ENCODE data around the gene ST6GALNAC3. TPM values are rescaled to one million over a fixed set of nuclear protein-coding genes. Genes with fewer than 3 reads are reported as not detected.

ST6GALNAC3 gene
- total RNA-seq, 1 experiment from 2014 or later, result 2.2 TPM

DNA sequence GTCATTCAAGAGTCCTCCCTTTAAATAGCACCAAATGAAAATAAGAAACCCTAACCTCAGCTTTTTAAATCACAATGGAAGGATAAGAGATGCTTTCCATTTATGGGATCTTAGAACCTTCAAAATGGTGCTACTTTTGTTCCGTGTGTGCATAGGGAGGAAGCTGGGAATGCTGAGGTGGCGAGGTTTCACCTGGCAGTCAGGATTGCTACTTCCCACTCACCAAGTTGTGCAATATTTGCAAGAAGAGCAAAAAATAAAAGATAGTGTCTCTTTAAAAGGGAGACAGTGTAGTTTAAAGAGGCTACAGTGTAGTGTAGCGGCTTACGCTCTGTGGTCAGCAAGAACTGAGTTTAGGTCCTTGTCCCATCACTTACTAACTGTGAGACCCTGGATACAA, 400.4 kb downstream of the ST6GALNAC3 start:
- H2AFZ ChIP-seq (ENCODE audit: low read depth, low read length, poor library complexity, severe bottlenecking), result no peak overlapping the region
- no peaks in the 10 kb centered on the region for H3K4me1 ChIP-seq (ENCODE audit: control insufficient read depth in 1 of 2, insufficient read depth in 2 of 2, low read length in 2 of 2)
- no peak overlapping the region for H3K4me2 ChIP-seq (ENCODE audit: low read length)
- H3K9ac ChIP-seq (ENCODE audit: low read length), result no peak overlapping the region
- DNase-seq (ENCODE audit: low read depth, low spot score) (no peak), ATAC-seq (no peak)
- H3K36me3 ChIP-seq (ENCODE audit: control insufficient read depth in 1 of 2, insufficient read depth in 2 of 2, low read length in 2 of 2), result no peaks in the 10 kb centered on the region
- no TSS peak for BruUV-seq (replicated peaks)
- ChIA-PET POLR2A (no interaction called here), RAD21 (ENCODE audit: low non-redundant PET in 1 of 2, low total read pairs in 2 of 2, uncharacterized antibody in 2 of 2, unreplicated experiment in 2 of 2) (no interaction called here), CTCF (no interaction called here)
- H3K4me3 ChIP-seq (replicated peaks in 1 of 2; ENCODE audit: low read depth in 1 of 2, low read length in 2 of 2), result no peak overlapping the region
- no peaks in the 10 kb centered on the region for H3K79me2 ChIP-seq (ENCODE audit: insufficient read depth, low read length)
- H3K9me2 ChIP-seq (ENCODE audit: insufficient read depth), result 0 out of 2 replicates have a peak, but pooled peaks cover 3% of the 10 kb centered on the region
- no peak overlapping the region for H3K27ac ChIP-seq (ENCODE audit: low read depth, low read length)
- H3K27me3 ChIP-seq (ENCODE audit: insufficient read depth, low read length), result no peaks in the 10 kb centered on the region
- no peak for TF ChIP-seq CEBPB (IDR thresholded peaks at IDR 0.05; ENCODE audit: low read depth)
- no peak for TF ChIP-seq ELF1 (IDR thresholded peaks at IDR 0.05; ENCODE audit: borderline replicate concordance, low read depth)
- no peak for TF ChIP-seq JUND (IDR thresholded peaks at IDR 0.05)
- TF ChIP-seq, protein P1, sequence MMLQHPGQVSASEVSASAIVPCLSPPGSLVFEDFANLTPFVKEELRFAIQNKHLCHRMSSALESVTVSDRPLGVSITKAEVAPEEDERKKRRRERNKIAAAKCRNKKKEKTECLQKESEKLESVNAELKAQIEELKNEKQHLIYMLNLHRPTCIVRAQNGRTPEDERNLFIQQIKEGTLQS (IDR thresholded peaks at IDR 0.05), result no peak
- TF ChIP-seq FOSL1 (IDR thresholded peaks at IDR 0.05; ENCODE audit: low read depth), result no peak
- no peak for TF ChIP-seq ZNF274 (IDR thresholded peaks at IDR 0.05; ENCODE audit: low read depth, low read length)
- TF ChIP-seq, protein P2, sequence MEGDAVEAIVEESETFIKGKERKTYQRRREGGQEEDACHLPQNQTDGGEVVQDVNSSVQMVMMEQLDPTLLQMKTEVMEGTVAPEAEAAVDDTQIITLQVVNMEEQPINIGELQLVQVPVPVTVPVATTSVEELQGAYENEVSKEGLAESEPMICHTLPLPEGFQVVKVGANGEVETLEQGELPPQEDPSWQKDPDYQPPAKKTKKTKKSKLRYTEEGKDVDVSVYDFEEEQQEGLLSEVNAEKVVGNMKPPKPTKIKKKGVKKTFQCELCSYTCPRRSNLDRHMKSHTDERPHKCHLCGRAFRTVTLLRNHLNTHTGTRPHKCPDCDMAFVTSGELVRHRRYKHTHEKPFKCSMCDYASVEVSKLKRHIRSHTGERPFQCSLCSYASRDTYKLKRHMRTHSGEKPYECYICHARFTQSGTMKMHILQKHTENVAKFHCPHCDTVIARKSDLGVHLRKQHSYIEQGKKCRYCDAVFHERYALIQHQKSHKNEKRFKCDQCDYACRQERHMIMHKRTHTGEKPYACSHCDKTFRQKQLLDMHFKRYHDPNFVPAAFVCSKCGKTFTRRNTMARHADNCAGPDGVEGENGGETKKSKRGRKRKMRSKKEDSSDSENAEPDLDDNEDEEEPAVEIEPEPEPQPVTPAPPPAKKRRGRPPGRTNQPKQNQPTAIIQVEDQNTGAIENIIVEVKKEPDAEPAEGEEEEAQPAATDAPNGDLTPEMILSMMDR (IDR thresholded peaks at IDR 0.05 in 2 of 3, conservative IDR thresholded peaks at IDR 0.05 in 1 of 3; ENCODE audit: borderline replicate concordance in 1 of 3, insufficient read depth in 1 of 3, low read depth in 2 of 3, low read length in 2 of 3), result no peak
- H4K20me1 ChIP-seq (ENCODE audit: insufficient read depth), result no peaks in the 10 kb centered on the region
- no peaks in the 10 kb centered on the region for H3K9me3 ChIP-seq (ENCODE audit: control insufficient read depth in 1 of 2, insufficient read depth in 1 of 2, low read depth in 1 of 2, low read length in 2 of 2)
- intact Hi-C loops (cut with micrococcal nuclease), result no loop called here

DNA sequence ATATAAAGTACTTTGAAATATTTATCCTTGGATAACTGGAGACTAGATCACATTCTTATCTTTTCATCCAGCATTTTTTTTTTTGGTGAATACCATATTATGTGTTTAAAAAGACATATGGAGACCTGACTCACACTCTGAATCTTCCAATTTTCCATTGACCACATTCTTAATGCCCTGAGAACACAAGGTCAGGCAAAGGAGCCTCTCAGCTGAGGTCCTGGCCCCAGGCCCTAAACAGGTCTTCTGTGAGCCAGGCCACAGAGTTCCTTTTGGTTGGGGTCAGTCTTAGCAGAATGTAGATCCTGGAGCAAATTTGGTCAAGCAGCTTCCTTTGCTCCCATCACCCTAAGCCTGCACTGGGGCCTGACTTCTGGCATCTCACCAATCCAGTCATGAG, 402.6 kb downstream of the ST6GALNAC3 start:
- ATAC-seq (no peak), DNase-seq (ENCODE audit: low read depth, low spot score) (no peak)
- no peak overlapping the region for H2AFZ ChIP-seq (ENCODE audit: low read depth, low read length, poor library complexity, severe bottlenecking)
- no peak overlapping the region for H3K27ac ChIP-seq (ENCODE audit: low read depth, low read length)
- no peak overlapping the region for H3K9ac ChIP-seq (ENCODE audit: low read length)
- no peaks in the 10 kb centered on the region for H4K20me1 ChIP-seq (ENCODE audit: insufficient read depth)
- no peaks in the 10 kb centered on the region for H3K4me1 ChIP-seq (ENCODE audit: control insufficient read depth in 1 of 2, insufficient read depth in 2 of 2, low read length in 2 of 2)
- no peak overlapping the region for H3K4me2 ChIP-seq (ENCODE audit: low read length)
- ChIA-PET RAD21 (ENCODE audit: low non-redundant PET in 1 of 2, low total read pairs in 2 of 2, uncharacterized antibody in 2 of 2, unreplicated experiment in 2 of 2) (no interaction called here), POLR2A (no interaction called here), CTCF (no interaction called here)
- no peak overlapping the region for H3K4me3 ChIP-seq (replicated peaks in 1 of 2; ENCODE audit: low read depth in 1 of 2, low read length in 2 of 2)
- intact Hi-C loops (cut with micrococcal nuclease), result no loop called here
- no peaks in the 10 kb centered on the region for H3K79me2 ChIP-seq (ENCODE audit: insufficient read depth, low read length)
- BruUV-seq (replicated peaks), result no TSS peak
- H3K36me3 ChIP-seq (ENCODE audit: control insufficient read depth in 1 of 2, insufficient read depth in 2 of 2, low read length in 2 of 2), result no peaks in the 10 kb centered on the region
- H3K9me3 ChIP-seq (ENCODE audit: control insufficient read depth in 1 of 2, insufficient read depth in 1 of 2, low read depth in 1 of 2, low read length in 2 of 2), result no peaks in the 10 kb centered on the region
- no peaks in the 10 kb centered on the region for H3K27me3 ChIP-seq (ENCODE audit: insufficient read depth, low read length)
- H3K9me2 ChIP-seq (ENCODE audit: insufficient read depth), result no peaks in the 10 kb centered on the region
- TF ChIP-seq POLR2AphosphoS5 (IDR thresholded peaks at IDR 0.05; ENCODE audit: low read depth, low read length) (no peak), CBX3 (IDR thresholded peaks at IDR 0.05; ENCODE audit: low read depth) (no peak), POLR2A (IDR thresholded peaks at IDR 0.05; ENCODE audit: borderline replicate concordance, extremely low read depth, insufficient read depth, insufficient read length) (no peak), EZH2 (IDR thresholded peaks at IDR 0.05) (no peak), YY1 (IDR thresholded peaks at IDR 0.05; ENCODE audit: extremely low read depth, insufficient replicate concordance, low read depth, low read length) (no peak), RAD21 (IDR thresholded peaks at IDR 0.05; ENCODE audit: low read depth) (no peak), FOSL1 (IDR thresholded peaks at IDR 0.05; ENCODE audit: low read depth) (no peak), CEBPB (IDR thresholded peaks at IDR 0.05; ENCODE audit: low read depth) (no peak), ZNF274 (IDR thresholded peaks at IDR 0.05; ENCODE audit: low read depth, low read length) (no peak), SIN3A (IDR thresholded peaks at IDR 0.05; ENCODE audit: low read depth) (no peak), SP1 (IDR thresholded peaks at IDR 0.05; ENCODE audit: low read depth) (no peak), JUND (IDR thresholded peaks at IDR 0.05) (no peak), SRF (IDR thresholded peaks at IDR 0.05; ENCODE audit: low read depth) (no peak), ELF1 (IDR thresholded peaks at IDR 0.05; ENCODE audit: borderline replicate concordance, low read depth) (no peak)
- TF ChIP-seq, protein P3, sequence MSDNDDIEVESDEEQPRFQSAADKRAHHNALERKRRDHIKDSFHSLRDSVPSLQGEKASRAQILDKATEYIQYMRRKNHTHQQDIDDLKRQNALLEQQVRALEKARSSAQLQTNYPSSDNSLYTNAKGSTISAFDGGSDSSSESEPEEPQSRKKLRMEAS (IDR thresholded peaks at IDR 0.05), result no peak
- TF ChIP-seq, protein P2 (IDR thresholded peaks at IDR 0.05 in 2 of 3, conservative IDR thresholded peaks at IDR 0.05 in 1 of 3; ENCODE audit: borderline replicate concordance in 1 of 3, insufficient read depth in 1 of 3, low read depth in 2 of 3, low read length in 2 of 3), result no peak
- TF ChIP-seq, protein P1 (IDR thresholded peaks at IDR 0.05), result no peak

Data from HCT116 (cell line).